HepG2 (cell line): Measurements from ENCODE around the gene ORC6. TPM values are rescaled to one million over a fixed set of nuclear protein-coding genes. Genes with fewer than 3 reads are reported as not detected.

ENCODE experiments used
- AKAP8 ChIP-seq: sonication (generic); formaldehyde crosslinking; IDR thresholded peaks from 2 replicates; pipeline ENCODE4 v1.5.1; 2020; ENCODE audit warnings: mild to moderate bottlenecking, missing genetic modification reagents
- CTCF ChIP-seq: sonication (generic); formaldehyde crosslinking; IDR thresholded peaks from 2 replicates; pipeline ENCODE4 v1.5.0; 2020; ENCODE audit warnings: mild to moderate bottlenecking, missing genetic modification reagents, moderate library complexity
- FOXP4 ChIP-seq: sonication (generic); formaldehyde crosslinking; IDR thresholded peaks from 2 replicates; pipeline ENCODE4 v1.4.0; 2020; ENCODE audit warnings: missing genetic modification reagents
- GTF2F1 ChIP-seq: fragments of 150-350 bp; IDR thresholded peaks from 2 replicates; pipeline ENCODE4 v1.6.1; 2014; ENCODE audit warnings: low read length
- KDM5B ChIP-seq: sonication (generic); formaldehyde crosslinking; IDR thresholded peaks from 2 replicates; pipeline ENCODE4 v1.4.0; 2020; ENCODE audit warnings: missing genetic modification reagents, mild to moderate bottlenecking, borderline replicate concordance
- MIER3 ChIP-seq: IDR thresholded peaks from 2 replicates; pipeline ENCODE4 v1.6.1; 2016; ENCODE audit warnings: missing compliant biosample characterization, borderline replicate concordance
- NFKBIZ ChIP-seq: IDR thresholded peaks from 2 replicates; pipeline ENCODE4 v1.6.1; 2018; ENCODE audit warnings: missing genetic modification reagents, missing compliant biosample characterization
- NKX3-1 ChIP-seq: sonication (generic); formaldehyde crosslinking; IDR thresholded peaks from 2 replicates; pipeline ENCODE4 v1.5.0; 2020; ENCODE audit warnings: missing genetic modification reagents
- RBFOX2 ChIP-seq: fragments of 200-400 bp; formaldehyde crosslinking; IDR thresholded peaks from 2 replicates; pipeline ENCODE4 v1.6.1; 2017; ENCODE audit warnings: low read depth, mild to moderate bottlenecking, low read length
- SNAPC4 ChIP-seq: sonication (generic); formaldehyde crosslinking; IDR thresholded peaks from 2 replicates; pipeline ENCODE4 v1.4.0; 2020; ENCODE audit warnings: mild to moderate bottlenecking, missing genetic modification reagents
- SRY ChIP-seq: sonication (generic); formaldehyde crosslinking; IDR thresholded peaks from 2 replicates; pipeline ENCODE4 v1.8.0; 2022; ENCODE audit warnings: mild to moderate bottlenecking, missing genetic modification reagents
- TARDBP ChIP-seq: sonication (generic); formaldehyde crosslinking; IDR thresholded peaks from 2 replicates; pipeline ENCODE4 v1.8.0; 2022; ENCODE audit warnings: mild to moderate bottlenecking, missing genetic modification reagents
- THAP7 ChIP-seq: sonication (generic); formaldehyde crosslinking; IDR thresholded peaks from 2 replicates; pipeline ENCODE4 v1.8.1; 2023; ENCODE audit warnings: mild to moderate bottlenecking, missing genetic modification reagents
- ZFP62 ChIP-seq: sonication (generic); formaldehyde crosslinking; IDR thresholded peaks from 2 replicates; pipeline ENCODE4 v1.4.0; 2020; ENCODE audit warnings: missing genetic modification reagents
- ZNF644 ChIP-seq: IDR thresholded peaks from 2 replicates; pipeline ENCODE4 v1.6.1; 2016; ENCODE audit warnings: low read depth
- ZNF710 ChIP-seq: sonication (generic); formaldehyde crosslinking; IDR thresholded peaks from 2 replicates; pipeline ENCODE4 v1.5.0; 2020; ENCODE audit warnings: mild to moderate bottlenecking, missing genetic modification reagents, borderline replicate concordance
- ZNF746 ChIP-seq: sonication (generic); formaldehyde crosslinking; IDR thresholded peaks from 2 replicates; pipeline ENCODE4 v1.8.0; 2022; ENCODE audit warnings: mild to moderate bottlenecking, missing genetic modification reagents
- ZNF777 ChIP-seq: sonication (generic); formaldehyde crosslinking; IDR thresholded peaks from 2 replicates; pipeline ENCODE4 v1.4.0; 2020; ENCODE audit warnings: missing genetic modification reagents
- polyA plus RNA-seq, 8 experiments: library from polyadenylated mRNA; depleted of rRNA in 3 of 8; stranded (reverse) in 7 of 8; unstranded in 1 of 8; fragments of >200 nt; fragmentation: Illumina TruSeq in 4 of 8; extraction: Trizol in 4 of 8; gene quantifications; 2 replicates each; pipeline versions ENCODE4 v1.2.1 to v1.2.3, GENCODE V29; 2011 to 2016; ENCODE audit warnings: low read depth in 4 of 8, missing spikeins in 1 of 8, mixed read lengths in 1 of 8; ENCODE audit not compliant: insufficient read depth in 1 of 8
- total RNA-seq, 5 experiments: library from RNA; depleted of rRNA; stranded (reverse); fragments of >200 nt; fragmentation: Illumina TruSeq; extraction: Trizol; gene quantifications; 2 replicates each; pipeline ENCODE4 v1.2.3, GENCODE V29; 2016; ENCODE audit warnings: low read depth in 1 of 5

Gene ORC6
- total and polyA plus RNA-seq, 2 of the 13 experiments (the other 11 are each of a cell fraction or from before 2014, with no cell fraction given), result 34.2 to 69.8 TPM

- TF ChIP-seq SNAPC4, result peak; percentile 82; the same call in 1 of the 2 replicates
- peak; percentile 7; the same call in 1 of the 2 replicates for TF ChIP-seq ZNF644 (CRISPR knock-in tag)
- 0 out of 2 replicates have a peak, but pooled peaks have one; percentile 41 for TF ChIP-seq ZFP62 (CRISPR knock-in tag)
- TF ChIP-seq TARDBP (CRISPR knock-in tag), result no peak
- peak; percentile 78 for TF ChIP-seq CTCF (CRISPR knock-in tag)
- TF ChIP-seq SRY, result peak; percentile 96; the same call in 1 of the 2 replicates
- no peak for TF ChIP-seq GTF2F1
- TF ChIP-seq THAP7, result peak; percentile 9; the same call in 1 of the 2 replicates
- TF ChIP-seq NFKBIZ (CRISPR knock-in tag), result 0 out of 2 replicates have a peak, but pooled peaks have one; percentile 46
- TF ChIP-seq AKAP8 (CRISPR knock-in tag), result no peak; the same call in 1 of the 2 replicates
- TF ChIP-seq FOXP4 (CRISPR knock-in tag), result peak; percentile 55
- peak; percentile 84 for TF ChIP-seq RBFOX2
- peak; percentile 58; the same call in 1 of the 2 replicates for TF ChIP-seq ZNF710 (CRISPR knock-in tag)
- TF ChIP-seq KDM5B, result peak; percentile 78
- peak; percentile 91 for TF ChIP-seq ZNF777 (CRISPR knock-in tag)
- TF ChIP-seq ZNF746, result peak; percentile 85; the same call in 1 of the 2 replicates
- peak; percentile 28; the same call in 1 of the 2 replicates for TF ChIP-seq MIER3 (CRISPR knock-in tag)
- peak; percentile 92; the same call in 1 of the 2 replicates for TF ChIP-seq NKX3-1 (CRISPR knock-in tag)
These were observed 650 bp upstream of the ORC6 start, which contains the start of gene VPS35 (continued) for GRCh38 chr16:46688654-46689364.
